Measurements from ENCODE around the gene LRP1-AS. TPM values are rescaled to one million over a fixed set of nuclear protein-coding genes. Genes with fewer than 3 reads are reported as not detected.

Gene LRP1-AS
- total RNA-seq = not detected
- long read RNA-seq = 0 reads

GRCh38 chr12:57146961-57147944 is at the start of gene LRP1-AS:
LRP1-AS (minus strand) TSS chr12:57147619.
- ATAC-seq (peak; percentile 81), DNase-seq (peak; percentile 55 to 80)
- intact Hi-C loops (cut with DNase I, micrococcal nuclease) = no loop called here

GRCh38 chr12:57196956-57197355 is 49.5 kb upstream of the LRP1-AS start:
- intact Hi-C loops (cut with DNase I, micrococcal nuclease) = no loop called here
- ATAC-seq = no peak
- DNase-seq = no peak

GRCh38 chr12:57196439-57196838 is 49.0 kb upstream of the LRP1-AS start:
- ATAC-seq (no peak), DNase-seq (no peak)
- intact Hi-C loops (cut with DNase I, micrococcal nuclease) = no loop called here

- no peak for ATAC-seq
- no peak for DNase-seq
- intact Hi-C loops (cut with DNase I, micrococcal nuclease) = no loop called here
Observed at GRCh38 chr12:57195611-57196371, 48.4 kb upstream of the LRP1-AS start.

- no peak for DNase-seq
- ATAC-seq = no peak
- intact Hi-C loops (cut with DNase I, micrococcal nuclease) = no loop called here
Observed at GRCh38 chr12:57195186-57195585, 47.8 kb upstream of the LRP1-AS start.

GRCh38 chr12:57194253-57194652 is 46.8 kb upstream of the LRP1-AS start:
- no peak for ATAC-seq
- intact Hi-C loops (cut with DNase I, micrococcal nuclease) = no loop called here

GRCh38 chr12:57193706-57194245 is 46.4 kb upstream of the LRP1-AS start:
- no peak for ATAC-seq
- intact Hi-C loops (cut with DNase I, micrococcal nuclease) = no loop called here
- no peak for DNase-seq

More at GRCh38 chr12:57194253-57194652, 46.8 kb upstream of the LRP1-AS start:
- DNase-seq = no peak

- ATAC-seq = no peak
- intact Hi-C loops (cut with DNase I, micrococcal nuclease) = no loop called here
Observed at GRCh38 chr12:57192920-57193319, 45.5 kb upstream of the LRP1-AS start.

GRCh38 chr12:57191410-57191809 is 44.0 kb upstream of the LRP1-AS start:
- intact Hi-C loops (cut with DNase I, micrococcal nuclease) = no loop called here
- no peak for DNase-seq
- ATAC-seq = no peak

More at GRCh38 chr12:57192920-57193319, 45.5 kb upstream of the LRP1-AS start:
- no peak for DNase-seq

- DNase-seq (no peak), ATAC-seq (no peak)
- intact Hi-C loops (cut with DNase I, micrococcal nuclease) = no loop called here
Observed at GRCh38 chr12:57190821-57191220, 43.4 kb upstream of the LRP1-AS start.

GRCh38 chr12:57190037-57190436 is 42.6 kb upstream of the LRP1-AS start:
- DNase-seq = no peak
- intact Hi-C loops (cut with DNase I, micrococcal nuclease) = no loop called here
- ATAC-seq = no peak

GRCh38 chr12:57188090-57188425 is 40.6 kb upstream of the LRP1-AS start:
- ATAC-seq (no peak), DNase-seq (no peak)
- intact Hi-C loops (cut with DNase I, micrococcal nuclease) = no loop called here

- no peak for DNase-seq
- intact Hi-C loops (cut with DNase I, micrococcal nuclease) = no loop called here
- no peak for ATAC-seq
Observed at GRCh38 chr12:57187222-57188089, 40.0 kb upstream of the LRP1-AS start.

GRCh38 chr12:57185906-57186508 is 38.6 kb upstream of the LRP1-AS start:
- no peak for ATAC-seq
- intact Hi-C loops (cut with DNase I, micrococcal nuclease) = no loop called here
- DNase-seq = no peak

- no peak for DNase-seq
- no peak for ATAC-seq
- intact Hi-C loops (cut with DNase I, micrococcal nuclease) = no loop called here
Observed at GRCh38 chr12:57185403-57185802, 38.0 kb upstream of the LRP1-AS start.

- ATAC-seq = no peak
- no peak for DNase-seq
- intact Hi-C loops (cut with DNase I, micrococcal nuclease) = loop anchor here in 1 of 2 donors (2.0 kb wide), 1 partner anchor 59 kb away; no protein-coding TSS in a partner anchor
Observed at GRCh38 chr12:57183939-57184725, 36.7 kb upstream of the LRP1-AS start.

- intact Hi-C loops (cut with DNase I, micrococcal nuclease) = loop anchor here in 1 of 2 donors (2.0 kb wide), 1 partner anchor 58 kb away; no protein-coding TSS in a partner anchor
- ATAC-seq (peak; percentile 95), DNase-seq (peak; percentile 60 to 87)
Observed at GRCh38 chr12:57182918-57183575, 35.6 kb upstream of the LRP1-AS start.

Measured in left colon (tissue), 2 donors.